Bronchial epithelial cell (primary cell): Measurements from ENCODE around the gene SLC35C1. TPM values are rescaled to one million over a fixed set of nuclear protein-coding genes. Genes with fewer than 3 reads are reported as not detected.

Experiments used
- DNase-seq: peaks from one replicate; pipeline ENCODE4 v3.0.0-alpha.2; 2010; ENCODE audit warnings: low read depth
- FAIRE-seq: peaks from 2 replicates; lab custom pipeline; 2011; peaks lifted over from hg19 to GRCh38; lab: Jason Lieb, UNC
- H3K27me3 ChIP-seq: 2 replicates; pipeline ENCODE4 v1.5.1; 2011; ENCODE audit warnings: low read length; ENCODE audit not compliant: control insufficient read depth, insufficient read depth
- H3K36me3 ChIP-seq: 2 replicates; pipeline ENCODE4 v1.5.1; 2011; ENCODE audit warnings: low read length; ENCODE audit not compliant: control insufficient read depth, insufficient read depth
- H3K4me3 ChIP-seq: 2 replicates; pipeline ENCODE4 v1.5.1; 2011; ENCODE audit warnings: mild to moderate bottlenecking, low read depth, low read length, control low read depth
- CTCF ChIP-seq: IDR thresholded peaks from 2 replicates; pipeline ENCODE4 v1.5.1; 2011; ENCODE audit warnings: mild to moderate bottlenecking, moderate library complexity, low read length, control low read depth, inconsistent platforms; ENCODE audit not compliant: insufficient read depth, severe bottlenecking
- total RNA-seq: library from RNA; depleted of rRNA; stranded (reverse); fragments of >200 nt; gene quantifications from 2 replicates; pipeline ENCODE4 v1.2.1, GENCODE V29; 2014

SLC35C1 gene
- total RNA-seq = 7.6 and 9.5 TPM in 2 replicates

GRCh38 chr11:45804761-45805304 lies at the start of gene SLC35C1:
Gene SLC35C1 (plus strand): TSS chr11:45805149. CDS start chr11:45805802, 653 bp downstream.
- H3K27me3 ChIP-seq = no peaks in the 10 kb centered on the region
- no peak for FAIRE-seq
- H3K36me3 ChIP-seq = peaks cover 6% of the 10 kb centered on the region
- H3K4me3 ChIP-seq = peak within 1 kb of the TSS; percentile 86
- no peak for TF ChIP-seq CTCF
- peak; percentile 83 for DNase-seq

- no peaks in the 10 kb centered on the region for H3K36me3 ChIP-seq
- H3K27me3 ChIP-seq = peaks cover 6% of the 10 kb centered on the region
- FAIRE-seq (no peak), DNase-seq (no peak)
- TF ChIP-seq CTCF = no peak
- H3K4me3 ChIP-seq = no peak overlapping the region
These were observed 49.6 kb upstream of the SLC35C1 start for GRCh38 chr11:45755281-45755859.

- TF ChIP-seq CTCF = no peak
- peaks cover 1% of the 10 kb centered on the region for H3K27me3 ChIP-seq
- no peaks in the 10 kb centered on the region for H3K36me3 ChIP-seq
- FAIRE-seq (no peak), DNase-seq (no peak)
- H3K4me3 ChIP-seq = no peak overlapping the region
These were observed 48.5 kb upstream of the SLC35C1 start for GRCh38 chr11:45756384-45757010.

GRCh38 chr11:45757672-45758071 lies 47.3 kb upstream of the SLC35C1 start:
- no peak for TF ChIP-seq CTCF
- Histone ChIP-seq H3K27me3 (peaks cover 1% of the 10 kb centered on the region), H3K4me3 (no peak overlapping the region), H3K36me3 (no peaks in the 10 kb centered on the region)
- no peak for FAIRE-seq
- DNase-seq = no peak

GRCh38 chr11:45761659-45762058 lies 43.3 kb upstream of the SLC35C1 start:
- DNase-seq = no peak
- no peaks in the 10 kb centered on the region for H3K36me3 ChIP-seq
- no peak for FAIRE-seq
- no peak overlapping the region for H3K4me3 ChIP-seq
- no peaks in the 10 kb centered on the region for H3K27me3 ChIP-seq
- no peak for TF ChIP-seq CTCF
